AG09319 (cell line): Measurements from ENCODE around the gene HOXA4.

Source experiments
- DNase-seq: peaks from one replicate; pipeline ENCODE4 v3.0.0-alpha.2; 2010; ENCODE audit warnings: low read depth; ENCODE audit errors: extremely low read depth
- TF ChIP-seq, protein P1 (sequence below): IDR thresholded peaks from 2 replicates; pipeline ENCODE4 v1.5.1; 2011; ENCODE audit warnings: low read depth, mild to moderate bottlenecking, inconsistent platforms, low read length, moderate library complexity

HOXA4 gene

GRCh38 chr7:27130540-27131389 is at the start of gene HOXA4:
Gene HOXA4, minus strand, starts transcription at chr7:27130757. Its CDS starts 24 bp downstream, at chr7:27130733.
- TF ChIP-seq, protein P1, sequence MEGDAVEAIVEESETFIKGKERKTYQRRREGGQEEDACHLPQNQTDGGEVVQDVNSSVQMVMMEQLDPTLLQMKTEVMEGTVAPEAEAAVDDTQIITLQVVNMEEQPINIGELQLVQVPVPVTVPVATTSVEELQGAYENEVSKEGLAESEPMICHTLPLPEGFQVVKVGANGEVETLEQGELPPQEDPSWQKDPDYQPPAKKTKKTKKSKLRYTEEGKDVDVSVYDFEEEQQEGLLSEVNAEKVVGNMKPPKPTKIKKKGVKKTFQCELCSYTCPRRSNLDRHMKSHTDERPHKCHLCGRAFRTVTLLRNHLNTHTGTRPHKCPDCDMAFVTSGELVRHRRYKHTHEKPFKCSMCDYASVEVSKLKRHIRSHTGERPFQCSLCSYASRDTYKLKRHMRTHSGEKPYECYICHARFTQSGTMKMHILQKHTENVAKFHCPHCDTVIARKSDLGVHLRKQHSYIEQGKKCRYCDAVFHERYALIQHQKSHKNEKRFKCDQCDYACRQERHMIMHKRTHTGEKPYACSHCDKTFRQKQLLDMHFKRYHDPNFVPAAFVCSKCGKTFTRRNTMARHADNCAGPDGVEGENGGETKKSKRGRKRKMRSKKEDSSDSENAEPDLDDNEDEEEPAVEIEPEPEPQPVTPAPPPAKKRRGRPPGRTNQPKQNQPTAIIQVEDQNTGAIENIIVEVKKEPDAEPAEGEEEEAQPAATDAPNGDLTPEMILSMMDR, result no peak
- no peak for DNase-seq

- TF ChIP-seq, protein P1, result peak; percentile 90
Observed at GRCh38 chr7:27179503-27180430, 49.2 kb upstream of the HOXA4 start.

DNA sequence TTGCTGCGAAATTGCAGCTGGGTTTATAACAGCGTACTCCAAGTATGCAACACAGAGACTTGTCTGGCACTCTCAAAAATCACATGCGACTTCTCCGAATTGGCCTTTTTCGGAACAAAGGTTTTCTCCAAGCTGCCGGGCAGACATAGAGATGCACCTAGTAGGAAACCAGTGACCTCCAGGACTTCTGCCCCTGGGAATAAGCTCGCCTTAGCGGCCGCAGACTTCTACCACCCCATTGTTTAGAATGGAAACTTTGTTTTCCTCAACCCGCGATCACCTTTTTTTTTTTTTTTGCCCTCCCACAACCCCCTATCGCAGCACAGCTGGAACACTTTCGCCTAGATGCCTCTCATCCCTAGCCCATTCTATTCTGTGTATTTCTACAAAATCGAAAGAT is 48.5 kb upstream of the HOXA4 start:
- TF ChIP-seq, protein P1, result no peak
- no peak for DNase-seq

More at GRCh38 chr7:27179503-27180430, 49.2 kb upstream of the HOXA4 start:
- peak; percentile 7 for DNase-seq

DNA sequence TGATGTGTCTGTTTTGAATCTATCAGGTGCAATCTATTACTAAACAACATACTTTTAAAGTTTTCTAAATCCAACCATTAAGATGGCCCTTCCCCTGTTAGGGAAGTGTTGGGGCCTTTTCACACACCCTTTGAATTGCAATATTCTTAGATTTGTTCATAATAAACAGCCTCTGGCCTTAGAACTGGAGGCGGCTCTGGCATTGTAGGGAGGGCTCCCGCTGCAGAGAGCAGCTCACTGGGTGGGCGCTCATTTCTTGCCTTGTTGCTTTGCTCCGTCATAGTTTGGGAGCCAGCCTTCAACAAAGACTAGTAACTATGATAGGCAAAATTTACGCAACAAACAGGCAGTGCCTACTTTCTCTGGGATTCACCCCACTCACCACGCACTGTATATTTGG is 47.8 kb upstream of the HOXA4 start:
- DNase-seq, result no peak
- TF ChIP-seq, protein P1, result no peak

DNA sequence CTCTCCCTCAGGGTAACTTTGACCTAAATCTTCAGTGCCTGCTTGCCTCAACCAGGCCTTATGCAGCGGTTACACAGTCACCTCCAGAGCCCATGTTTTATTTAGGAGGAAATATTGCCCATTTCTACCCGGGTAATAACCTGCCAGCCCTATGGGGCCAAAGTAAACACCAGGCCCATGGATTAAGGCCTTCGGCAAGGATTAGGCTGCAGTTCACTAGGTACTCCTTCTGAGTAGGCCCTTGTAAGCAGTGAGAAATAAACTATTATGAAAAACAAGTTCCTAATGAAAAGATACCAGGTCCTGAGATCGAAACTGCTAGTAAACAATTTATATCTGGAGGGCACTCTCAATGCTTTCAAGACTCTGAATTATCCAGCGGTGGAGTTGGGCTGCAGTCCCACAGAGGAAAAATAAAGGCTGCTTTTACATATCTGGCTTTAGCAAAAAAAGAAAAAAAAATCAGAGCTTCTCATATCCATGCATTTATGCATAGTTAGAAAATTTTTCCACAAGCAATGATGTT is 47.3 kb upstream of the HOXA4 start:
- TF ChIP-seq, protein P1, result no peak
- DNase-seq, result no peak

DNA sequence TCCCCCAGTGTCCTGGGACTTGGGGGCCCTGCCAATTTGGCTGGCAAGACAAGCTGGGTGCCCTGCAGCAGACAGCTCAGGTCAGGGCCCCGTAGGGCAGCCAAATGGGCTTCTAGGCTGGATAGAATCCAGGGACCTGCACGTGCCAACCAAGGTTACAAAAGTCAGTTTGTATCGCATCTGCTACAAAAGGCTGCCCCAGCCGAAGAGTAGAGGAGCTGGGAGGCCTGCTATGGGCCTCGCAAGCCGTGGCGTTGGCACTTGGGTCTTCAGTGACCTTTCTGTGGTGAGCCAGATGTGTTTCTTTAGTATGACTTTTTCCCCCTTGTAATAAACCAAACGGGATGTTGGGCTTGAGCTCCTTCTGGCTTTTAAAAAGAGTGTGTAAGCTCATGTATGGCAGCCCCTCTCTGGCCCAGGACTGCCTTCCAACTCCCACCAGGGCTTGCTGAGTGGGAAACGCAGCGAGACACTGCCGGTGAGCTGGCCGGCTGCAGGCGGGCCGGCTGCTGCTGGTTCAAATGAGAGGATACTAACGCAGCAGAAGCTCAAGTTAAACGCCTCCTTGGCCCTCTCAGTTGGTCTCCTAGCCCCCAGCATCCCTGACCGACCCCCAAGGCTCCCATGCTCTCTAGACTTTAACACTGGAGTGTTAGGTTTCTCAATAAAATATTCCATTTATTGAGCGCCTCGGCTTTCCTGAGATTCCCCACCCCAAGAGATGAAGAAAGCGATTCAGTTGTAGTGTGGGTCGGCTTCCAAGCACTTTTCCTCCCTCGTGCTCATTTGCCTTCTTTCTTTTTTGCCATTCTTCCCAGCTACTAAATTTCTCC is 46.6 kb upstream of the HOXA4 start:
- DNase-seq, result no peak
- TF ChIP-seq, protein P1, result no peak
